CD14-positive monocyte (primary cell): ENCODE results near the gene ZNF648. TPM values are rescaled to one million over a fixed set of nuclear protein-coding genes. Genes with fewer than 3 reads are reported as not detected.

Experiments
- DNase-seq, 3 donors: peaks; one replicate each; pipeline ENCODE4 v3.0.0-alpha.2; 2011 to 2022
- H2AFZ ChIP-seq: 2 replicates; pipeline ENCODE4 v1.6.0; 2012; ENCODE audit warnings: mild to moderate bottlenecking, low read depth, low read length, inconsistent platforms; ENCODE audit not compliant: insufficient read depth, poor library complexity, severe bottlenecking
- H3K27ac ChIP-seq, 2 donors: 1 replicate in 1 of 2; 2 replicates in 1 of 2; pipeline ENCODE4 v1.5.1; 2012 to 2013; ENCODE audit warnings: low read length in 2 of 2, control low read depth in 1 of 2, inconsistent platforms in 1 of 2, low read depth in 1 of 2, mild to moderate bottlenecking in 1 of 2
- H3K27me3 ChIP-seq, 2 donors: one replicate each; pipeline versions ENCODE4 v1.6.0 to v1.6.1; 2011 to 2013; ENCODE audit warnings: low read length in 2 of 2; ENCODE audit not compliant: control insufficient read depth in 2 of 2, insufficient read depth in 2 of 2
- H3K36me3 ChIP-seq, 2 donors: replicated peaks in 1 of 2; 1 replicate in 1 of 2; 2 replicates in 1 of 2; pipeline versions ENCODE4 v1.5.1 to v1.6.1; 2012 to 2013; ENCODE audit warnings: low read length in 2 of 2, control low read depth in 1 of 2, inconsistent platforms in 1 of 2, mild to moderate bottlenecking in 1 of 2; ENCODE audit not compliant: insufficient read depth in 2 of 2, control insufficient read depth in 1 of 2
- H3K4me1 ChIP-seq, 2 donors: 1 replicate in 1 of 2; 2 replicates in 1 of 2; pipeline versions ENCODE4 v1.5.1 to v1.6.1; 2012 to 2013; ENCODE audit warnings: low read length in 2 of 2, control low read depth in 1 of 2, inconsistent platforms in 1 of 2, mild to moderate bottlenecking in 1 of 2, moderate library complexity in 1 of 2; ENCODE audit not compliant: insufficient read depth in 2 of 2, control insufficient read depth in 1 of 2
- H3K4me2 ChIP-seq: replicated peaks from 2 replicates; pipeline ENCODE3; 2012; ENCODE audit warnings: low read length, moderate library complexity, mild to moderate bottlenecking; ENCODE audit not compliant: poor library complexity, severe bottlenecking; ENCODE audit errors: extremely low read depth
- H3K4me3 ChIP-seq, 3 experiments: fragments of 200-600 bp in 1 of 3; sonication (generic) in 1 of 3; replicated peaks in 1 of 3; 1 replicate in 2 of 3; 2 replicates in 1 of 3; pipeline ENCODE4 v1.5.1; 2011 to 2013; ENCODE audit warnings: low read length in 3 of 3, mild to moderate bottlenecking in 3 of 3, control low read depth in 2 of 3, low read depth in 2 of 3, inconsistent platforms in 1 of 3, moderate library complexity in 1 of 3
- H3K79me2 ChIP-seq: 2 replicates; pipeline ENCODE4 v1.6.0; 2012; ENCODE audit warnings: mild to moderate bottlenecking, control low read depth, inconsistent platforms, low read length, moderate library complexity; ENCODE audit not compliant: insufficient read depth
- H3K9ac ChIP-seq: 2 replicates; pipeline ENCODE4 v1.6.0; 2017; ENCODE audit warnings: low read length, mild to moderate bottlenecking; ENCODE audit not compliant: insufficient read depth, poor library complexity, severe bottlenecking
- H3K9me3 ChIP-seq, 2 donors: replicated peaks in 1 of 2; 1 replicate in 1 of 2; 2 replicates in 1 of 2; pipeline versions ENCODE4 v1.5.1 to v1.6.1; 2012 to 2013; ENCODE audit warnings: low read length in 2 of 2, control low read depth in 1 of 2; ENCODE audit not compliant: control insufficient read depth in 1 of 2, insufficient read depth in 1 of 2
- H4K20me1 ChIP-seq: 2 replicates; pipeline ENCODE4 v1.6.0; 2012; ENCODE audit warnings: mild to moderate bottlenecking, low read length, control low read depth, moderate library complexity; ENCODE audit not compliant: insufficient read depth
- H3K27ac Mint-ChIP-seq, 7 donors: one replicate each; pipeline ENCODE4 v1.8.0; 2020; ENCODE audit warnings: mild to moderate bottlenecking in 7 of 7, mixed read lengths in 7 of 7, moderate library complexity in 6 of 7, inconsistent platforms in 2 of 7
- H3K27me3 Mint-ChIP-seq, 3 donors: one replicate each; pipeline ENCODE4 v1.8.0; 2021 to 2022; ENCODE audit warnings: low read depth in 3 of 3, mild to moderate bottlenecking in 3 of 3, mixed read lengths in 3 of 3, moderate library complexity in 3 of 3, inconsistent platforms in 1 of 3
- H3K36me3 Mint-ChIP-seq, 2 donors: one replicate each; pipeline ENCODE4 v1.8.0; 2020; ENCODE audit warnings: mixed read lengths in 2 of 2, inconsistent platforms in 1 of 2, mild to moderate bottlenecking in 1 of 2
- H3K4me1 Mint-ChIP-seq: one replicate; pipeline ENCODE4 v1.8.0; 2020; ENCODE audit warnings: mild to moderate bottlenecking, mixed read lengths
- H3K4me3 Mint-ChIP-seq, 2 donors: one replicate each; pipeline ENCODE4 v1.8.0; 2020; ENCODE audit warnings: mild to moderate bottlenecking in 2 of 2, mixed read lengths in 2 of 2, moderate library complexity in 1 of 2
- H3K9me3 Mint-ChIP-seq, 7 donors: one replicate each; pipeline ENCODE4 v1.8.0; 2020 to 2022; ENCODE audit warnings: mixed read lengths in 7 of 7, mild to moderate bottlenecking in 6 of 7, moderate library complexity in 6 of 7, inconsistent platforms in 2 of 7
- WGBS: methylation state at CpG from one replicate; pipeline ENCODE4 v1.1.5; 2013; ENCODE audit warnings: missing lambda C conversion rate; ENCODE audit not compliant: insufficient coverage; 5-methylcytosine and 5-hydroxymethylcytosine counted together
- intact Hi-C, 2 donors: fragments of 100-400 bp; cut with micrococcal nuclease; formaldehyde crosslinking; loops; one replicate each; pipeline versions ENCODE4 v1.15.0 to v1.15.1; 2023
- polyA plus RNA-seq, 3 donors: library from polyadenylated mRNA; depleted of rRNA in 1 of 3; unstranded in 2 of 3; stranded (reverse) in 1 of 3; fragments of 300-500 nt in 2 of 3; fragments of >200 nt in 1 of 3; fragmentation: Illumina TruSeq in 2 of 3; gene quantifications; 1 replicate in 2 of 3; 2 replicates in 1 of 3; pipeline ENCODE4 v1.2.3, GENCODE V29; 2012 to 2021
- TF ChIP-seq, protein P1 (sequence below): fragments of 200-600 bp; IDR thresholded peaks from one replicate; pipeline ENCODE4 v1.8.0; 2022; ENCODE audit warnings: antibody characterized with exemption, mild to moderate bottlenecking

ZNF648 gene
- polyA plus RNA-seq, 3 donors, result not detected

DNA sequence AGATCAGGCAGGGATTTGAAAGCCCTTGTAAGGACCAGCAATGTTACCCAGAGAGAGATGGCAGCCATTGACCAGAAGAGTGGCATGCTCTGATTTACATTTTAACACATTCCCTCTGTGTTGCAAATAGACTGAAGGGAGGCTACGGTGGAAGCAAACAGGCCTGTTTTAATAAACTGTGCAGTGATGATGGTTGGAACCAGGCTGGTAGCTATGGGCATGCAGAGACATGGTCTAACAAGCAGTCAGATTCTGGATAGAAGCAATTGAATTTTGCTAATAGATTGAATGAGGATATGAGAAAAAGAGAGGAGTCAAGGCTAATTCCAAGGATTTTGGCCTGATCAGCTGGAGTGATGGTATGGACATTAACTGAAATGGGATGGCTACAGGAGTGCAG is 32.3 kb upstream of the ZNF648 start:
- Histone ChIP-seq H2AFZ (no peak overlapping the region), H3K9me3 (no peaks in the 10 kb centered on the region), H4K20me1 (no peaks in the 10 kb centered on the region), H3K36me3 (no peaks in the 10 kb centered on the region), H3K27ac (no peak overlapping the region), H3K9ac (no peak overlapping the region), H3K4me3 (no peak overlapping the region), H3K4me1 (no peaks in the 10 kb centered on the region), H3K27me3 (no peaks in the 10 kb centered on the region), H3K79me2 (no peaks in the 10 kb centered on the region), H3K4me2 (no peak overlapping the region)
- Mint-ChIP-seq H3K36me3 (no peaks in the 10 kb centered on the region), H3K4me3 (no peak overlapping the region), H3K27me3 (peaks cover 0 to 9% (median 5%) of the 10 kb centered on the region in 3 donors), H3K9me3 (no peaks in the 10 kb centered on the region), H3K4me1 (no peaks in the 10 kb centered on the region), H3K27ac (no peak overlapping the region)
- WGBS, result no CpG with 5 or more reads among the region's 1 CpG
- no peak for DNase-seq
- intact Hi-C loops, result no loop called here
- TF ChIP-seq, protein P1, sequence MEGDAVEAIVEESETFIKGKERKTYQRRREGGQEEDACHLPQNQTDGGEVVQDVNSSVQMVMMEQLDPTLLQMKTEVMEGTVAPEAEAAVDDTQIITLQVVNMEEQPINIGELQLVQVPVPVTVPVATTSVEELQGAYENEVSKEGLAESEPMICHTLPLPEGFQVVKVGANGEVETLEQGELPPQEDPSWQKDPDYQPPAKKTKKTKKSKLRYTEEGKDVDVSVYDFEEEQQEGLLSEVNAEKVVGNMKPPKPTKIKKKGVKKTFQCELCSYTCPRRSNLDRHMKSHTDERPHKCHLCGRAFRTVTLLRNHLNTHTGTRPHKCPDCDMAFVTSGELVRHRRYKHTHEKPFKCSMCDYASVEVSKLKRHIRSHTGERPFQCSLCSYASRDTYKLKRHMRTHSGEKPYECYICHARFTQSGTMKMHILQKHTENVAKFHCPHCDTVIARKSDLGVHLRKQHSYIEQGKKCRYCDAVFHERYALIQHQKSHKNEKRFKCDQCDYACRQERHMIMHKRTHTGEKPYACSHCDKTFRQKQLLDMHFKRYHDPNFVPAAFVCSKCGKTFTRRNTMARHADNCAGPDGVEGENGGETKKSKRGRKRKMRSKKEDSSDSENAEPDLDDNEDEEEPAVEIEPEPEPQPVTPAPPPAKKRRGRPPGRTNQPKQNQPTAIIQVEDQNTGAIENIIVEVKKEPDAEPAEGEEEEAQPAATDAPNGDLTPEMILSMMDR, result no peak

GRCh38 chr1:182092336-182092735 is 30.8 kb upstream of the ZNF648 start:
- TF ChIP-seq, protein P1, result no peak
- Histone ChIP-seq H3K9ac (no peak overlapping the region), H3K4me2 (no peak overlapping the region), H3K27ac (no peak overlapping the region), H4K20me1 (no peaks in the 10 kb centered on the region), H3K9me3 (no peaks in the 10 kb centered on the region), H3K4me1 (no peaks in the 10 kb centered on the region), H3K4me3 (no peak overlapping the region), H3K27me3 (no peaks in the 10 kb centered on the region), H3K36me3 (no peaks in the 10 kb centered on the region), H2AFZ (no peak overlapping the region), H3K79me2 (no peaks in the 10 kb centered on the region)
- WGBS, result 100% methylated on average over 1 of the region's 5 CpGs
- no peak overlapping the region for H3K27ac Mint-ChIP-seq
- H3K9me3 Mint-ChIP-seq, result peaks cover 0 to 2% (median 0%) of the 10 kb centered on the region in 7 donors
- intact Hi-C loops, result no loop called here
- no peaks in the 10 kb centered on the region for H3K4me1 Mint-ChIP-seq
- no peak overlapping the region for H3K4me3 Mint-ChIP-seq
- DNase-seq, result no peak
- H3K36me3 Mint-ChIP-seq, result no peaks in the 10 kb centered on the region
- peaks cover 0 to 9% (median 5%) of the 10 kb centered on the region in 3 donors for H3K27me3 Mint-ChIP-seq
